NOMO-1 treated with DMSO at 0.1 percent for 48 hours (cell line): ENCODE data around the gene RPL18.

Experiments used
- DNase-seq: peaks from one replicate; lab custom pipeline; 2025; ENCODE audit not compliant: unreplicated experiment; lab: John Stamatoyannopoulos, UW

RPL18 gene

DNA sequence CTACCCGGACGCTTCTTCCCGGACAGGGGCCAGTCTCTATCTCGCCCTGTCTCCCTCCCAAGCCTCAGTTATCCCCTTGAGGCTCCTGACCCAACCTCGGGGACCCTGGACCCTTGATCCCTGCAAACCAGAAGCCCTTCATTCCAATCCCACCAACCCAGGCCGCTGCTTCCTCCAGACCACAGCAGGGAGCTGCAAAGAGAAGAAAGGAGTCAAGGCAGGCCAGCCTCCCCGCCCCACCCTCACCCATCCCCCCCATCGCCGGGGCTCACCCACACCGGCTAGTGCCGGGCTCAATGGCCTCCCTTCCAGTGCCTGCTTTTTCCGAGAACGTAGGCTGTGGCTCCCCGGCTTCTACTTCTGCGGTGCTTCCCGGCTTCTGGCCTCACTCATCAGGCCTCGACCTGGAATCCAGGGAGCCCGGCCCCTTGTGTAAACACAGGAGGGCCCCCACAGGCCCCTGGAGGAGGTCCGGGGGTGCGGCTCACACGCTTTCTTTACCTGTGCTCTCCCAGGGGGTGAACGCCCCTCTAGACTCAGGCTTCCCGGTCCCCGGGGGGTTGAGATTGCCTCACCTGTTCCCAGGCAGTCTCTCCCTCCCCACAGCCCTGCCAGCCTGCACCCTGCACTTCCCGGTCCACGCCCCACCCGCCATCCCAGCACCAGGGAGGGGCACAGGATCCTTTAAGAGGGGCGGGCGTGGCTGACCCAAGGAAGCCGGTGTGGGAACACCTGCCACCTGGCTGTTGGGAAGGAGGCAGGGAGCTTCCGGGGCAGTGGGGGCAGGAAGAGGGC, 4.3 kb downstream of the RPL18 start, which contains the start of gene FAM83E:
Gene FAM83E (minus strand): TSS at position 641 of the 795 bp plus-strand sequence. CDS start 1,704 bp downstream, outside the sequence.
- no peak for DNase-seq

DNA sequence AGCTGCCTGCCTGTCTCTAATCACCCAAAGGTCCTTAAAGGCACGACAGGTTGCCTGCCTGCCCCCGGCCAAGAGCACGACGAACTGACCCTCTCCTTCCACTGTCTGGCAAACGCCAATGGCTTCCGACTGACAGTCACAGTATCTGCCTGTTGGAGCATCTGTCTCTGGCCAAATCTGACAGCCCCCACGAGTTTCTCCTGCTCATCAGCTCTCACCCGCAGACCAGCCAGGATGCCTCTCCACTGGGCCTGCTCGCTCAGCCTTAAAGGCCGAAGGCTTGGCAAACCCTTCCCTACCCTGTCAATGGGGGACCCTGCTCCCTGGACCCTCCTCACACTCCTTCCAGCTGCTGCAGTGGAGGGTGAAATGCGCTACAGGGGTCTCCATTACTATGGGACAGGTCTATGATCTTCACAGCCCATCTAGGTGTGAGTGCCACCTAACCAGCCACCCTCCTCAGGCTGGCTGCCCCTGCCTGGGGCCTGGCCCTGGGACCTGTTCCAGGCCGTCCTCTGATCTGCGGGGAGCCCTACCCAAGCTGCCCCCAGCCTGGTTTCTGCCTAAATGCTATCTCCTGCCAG, 5.0 kb downstream of the RPL18 start:
- DNase-seq, result no peak

DNA sequence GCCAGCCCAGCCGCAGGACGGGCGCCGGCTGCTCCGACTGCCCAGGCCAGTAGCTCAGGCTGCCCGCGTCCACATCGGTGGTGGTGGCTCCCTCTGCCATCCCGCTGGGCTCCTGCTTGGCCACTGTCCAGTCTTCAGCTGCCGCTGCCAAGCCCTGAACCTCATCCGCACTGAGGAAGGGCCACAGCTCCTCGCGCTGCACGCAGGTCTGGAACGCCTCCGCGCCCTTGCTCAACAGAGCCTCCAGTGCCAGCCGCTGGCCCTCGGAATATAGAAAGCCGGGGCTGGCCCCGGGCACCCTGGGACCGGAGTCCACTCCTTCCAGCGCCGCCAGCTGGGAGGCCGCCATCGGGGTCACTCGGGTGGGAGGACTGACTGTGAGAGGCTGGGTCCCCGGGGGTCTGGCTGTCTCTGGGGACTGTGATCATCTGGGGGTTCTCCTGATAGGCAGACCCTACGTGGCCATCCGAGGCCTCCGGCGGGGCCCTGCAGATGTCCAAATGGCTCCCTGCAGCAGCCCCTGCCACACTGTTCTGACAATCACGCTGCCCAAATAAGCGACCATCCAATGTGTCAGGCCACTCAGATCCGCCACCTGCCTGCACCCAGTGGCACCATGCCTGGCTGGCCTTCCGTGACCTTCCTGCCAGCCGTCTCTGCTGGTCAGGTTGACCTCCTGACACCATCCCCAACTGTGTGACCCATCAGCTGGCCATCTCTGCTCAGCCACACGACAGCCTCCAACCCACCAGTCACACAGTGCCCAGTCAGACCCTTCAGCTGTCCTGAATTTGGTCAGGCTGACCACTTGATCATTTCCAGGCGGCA, 5.7 kb downstream of the RPL18 start:
- no peak for DNase-seq

DNA sequence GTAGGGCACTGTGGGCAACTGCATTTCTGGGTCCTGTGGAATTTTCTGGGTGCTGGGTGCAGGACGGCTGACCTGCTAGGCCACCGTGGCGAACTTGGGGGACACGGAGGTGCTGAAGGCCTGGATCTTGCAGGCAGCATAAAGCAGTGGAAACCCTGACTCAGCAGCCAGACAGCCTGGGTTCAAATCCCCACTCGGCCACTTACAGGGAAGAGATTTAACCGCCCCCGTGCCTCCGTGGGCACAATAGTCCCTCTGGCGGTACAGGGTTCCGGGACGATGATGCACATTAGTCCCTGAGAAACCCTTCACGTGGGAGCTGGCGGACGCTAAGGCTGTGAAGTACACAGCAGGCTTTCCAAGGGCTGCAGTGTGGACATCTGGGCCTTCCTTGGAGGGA, 7.1 kb downstream of the RPL18 start:
- DNase-seq, result no peak

DNA sequence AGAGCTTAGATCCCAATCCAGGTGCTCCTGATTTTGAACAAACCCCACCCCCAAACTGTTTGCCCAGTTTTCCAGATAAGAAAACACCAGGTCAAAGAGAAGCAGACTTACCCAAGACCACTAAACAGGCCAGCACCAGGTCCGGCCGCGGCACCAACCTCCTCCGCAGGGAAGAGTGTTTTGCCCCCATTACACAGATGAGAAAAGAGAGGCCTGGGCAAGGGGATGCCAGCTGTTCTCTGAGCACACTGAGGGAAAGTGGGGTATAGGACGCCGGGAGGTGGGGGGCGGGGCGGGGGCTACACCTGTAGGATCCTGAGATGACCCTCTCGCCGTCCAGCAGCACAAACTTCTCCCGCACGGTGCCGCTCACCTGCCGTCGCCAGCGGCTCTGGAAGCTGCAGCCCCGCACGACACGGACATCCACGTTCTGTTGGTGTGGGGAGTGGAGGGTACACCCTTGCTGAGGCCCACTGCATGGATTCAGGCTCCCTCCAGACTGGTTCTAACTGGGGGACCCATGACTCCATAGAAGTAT, 9.3 kb downstream of the RPL18 start:
- no peak for DNase-seq

DNA sequence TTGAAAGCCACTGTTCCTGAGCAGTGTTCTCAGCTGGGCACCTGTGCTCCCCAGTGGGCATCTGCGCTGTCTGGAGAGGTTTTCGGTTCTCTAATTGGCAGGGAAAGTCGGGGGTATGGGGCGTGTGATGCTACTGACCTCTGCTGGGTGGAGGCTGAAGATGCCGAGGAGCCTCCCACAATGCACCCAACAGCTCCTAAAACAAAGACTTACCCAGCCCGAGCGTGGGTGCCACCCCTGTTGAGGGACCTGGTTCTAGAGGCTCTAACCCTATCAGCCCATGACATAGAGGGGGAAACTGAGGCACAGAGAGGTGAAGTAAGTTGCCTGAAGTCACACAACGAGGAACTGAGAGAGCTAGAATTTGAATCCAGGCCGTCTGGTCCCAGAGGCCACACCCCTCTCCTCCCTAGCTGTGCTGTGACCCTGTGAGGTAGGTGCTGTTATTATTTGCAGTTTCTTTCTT, 10.1 kb downstream of the RPL18 start:
- DNase-seq, result peak; percentile 68

DNA sequence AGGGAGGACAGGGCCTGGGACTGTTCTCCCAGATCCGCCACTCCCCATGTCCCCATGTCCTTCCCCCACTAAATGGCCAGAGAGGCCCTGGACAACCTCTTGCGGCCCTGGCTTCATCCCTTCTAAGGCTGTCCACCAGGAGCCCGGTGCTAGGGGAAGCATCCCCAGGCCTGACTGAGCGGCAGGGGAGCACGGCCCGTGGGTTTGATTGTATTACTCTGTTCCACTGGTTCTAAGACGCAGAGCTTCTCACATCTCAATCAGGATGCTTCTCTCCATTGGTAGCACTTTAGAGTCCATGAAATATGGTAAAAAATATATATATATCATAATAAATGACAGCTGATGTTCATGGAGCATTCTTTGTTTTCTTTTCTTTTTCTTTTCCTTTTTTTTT, 11.6 kb downstream of the RPL18 start:
- DNase-seq, result no peak

DNA sequence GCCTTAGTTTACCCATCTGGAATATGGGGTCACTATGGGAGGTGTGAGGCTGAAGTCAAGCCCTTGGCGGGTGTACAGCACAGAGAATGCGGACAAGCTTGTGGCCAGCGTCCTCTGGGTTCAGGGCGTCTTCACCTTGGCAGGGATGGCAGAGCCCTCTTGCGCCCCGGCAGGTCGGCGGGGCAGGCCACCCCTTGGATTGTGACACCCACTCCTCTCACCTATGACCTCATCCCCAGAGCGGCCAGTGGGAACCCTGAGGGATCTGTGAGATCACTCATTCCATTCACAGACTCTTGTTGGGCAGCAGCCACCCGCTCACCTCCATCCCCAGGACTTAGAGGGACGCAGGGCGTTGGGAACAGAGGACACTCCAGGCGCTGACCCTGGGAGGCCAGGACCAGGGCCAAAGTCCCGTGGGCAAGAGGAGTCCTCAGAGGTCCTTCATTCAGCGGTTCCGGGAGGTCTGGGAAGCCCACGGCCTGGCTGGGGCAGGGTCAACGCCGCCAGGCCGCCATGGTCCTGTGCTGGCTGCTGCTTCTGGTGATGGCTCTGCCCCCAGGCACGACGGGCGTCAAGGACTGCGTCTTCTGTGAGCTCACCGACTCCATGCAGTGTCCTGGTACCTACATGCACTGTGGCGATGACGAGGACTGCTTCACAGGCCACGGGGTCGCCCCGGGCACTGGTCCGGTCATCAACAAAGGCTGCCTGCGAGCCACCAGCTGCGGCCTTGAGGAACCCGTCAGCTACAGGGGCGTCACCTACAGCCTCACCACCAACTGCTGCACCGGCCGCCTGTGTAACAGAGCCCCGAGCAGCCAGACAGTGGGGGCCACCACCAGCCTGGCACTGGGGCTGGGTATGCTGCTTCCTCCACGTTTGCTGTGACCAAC, 12.3 kb downstream of the RPL18 start, which contains the start of gene SPACA4:
Gene SPACA4 (plus strand): TSS at position 280 of the 896 bp plus-strand sequence. CDS start 237 bp downstream, at position 517.
- no peak for DNase-seq

DNA sequence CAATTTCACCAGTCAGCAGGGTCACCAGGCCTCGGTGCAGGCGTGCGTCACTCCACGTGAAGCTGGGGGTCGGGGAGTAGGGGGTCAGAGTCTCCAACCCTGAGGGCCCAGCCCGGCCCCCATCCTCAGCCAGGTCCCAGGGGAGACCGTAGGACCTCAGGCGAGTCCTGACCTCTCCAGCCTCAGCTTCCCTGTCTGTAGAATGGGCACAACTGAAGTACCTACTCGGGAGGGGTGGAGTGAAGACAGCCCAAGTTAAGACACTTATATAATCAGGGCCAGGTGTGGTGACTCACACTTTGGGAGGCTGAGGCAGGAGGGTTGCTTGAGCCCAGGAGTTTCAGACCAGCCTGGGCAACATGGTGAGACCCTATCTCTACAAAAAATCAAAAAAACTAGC, 15.1 kb downstream of the RPL18 start:
- DNase-seq, result no peak

DNA sequence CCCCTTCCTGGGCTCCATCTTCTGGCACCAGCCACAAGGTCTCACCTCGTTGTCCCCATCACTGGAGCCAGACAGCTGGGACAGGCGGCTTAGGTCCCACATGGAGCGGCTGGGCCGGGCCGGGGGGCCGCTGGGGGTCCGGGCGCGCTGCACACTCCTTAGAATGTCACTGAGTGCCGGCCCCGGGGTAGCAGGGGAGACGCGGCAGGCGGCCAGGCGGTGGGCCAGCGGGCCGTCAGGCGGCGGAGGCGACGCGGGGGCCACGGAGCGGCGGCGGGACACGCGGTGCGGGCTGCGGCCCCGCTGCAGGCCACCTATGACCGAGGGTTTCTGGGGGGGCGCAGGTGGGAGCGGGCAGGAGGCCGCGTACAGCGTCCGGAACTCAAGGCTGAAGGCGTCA, 15.5 kb downstream of the RPL18 start:
- DNase-seq, result no peak

DNA sequence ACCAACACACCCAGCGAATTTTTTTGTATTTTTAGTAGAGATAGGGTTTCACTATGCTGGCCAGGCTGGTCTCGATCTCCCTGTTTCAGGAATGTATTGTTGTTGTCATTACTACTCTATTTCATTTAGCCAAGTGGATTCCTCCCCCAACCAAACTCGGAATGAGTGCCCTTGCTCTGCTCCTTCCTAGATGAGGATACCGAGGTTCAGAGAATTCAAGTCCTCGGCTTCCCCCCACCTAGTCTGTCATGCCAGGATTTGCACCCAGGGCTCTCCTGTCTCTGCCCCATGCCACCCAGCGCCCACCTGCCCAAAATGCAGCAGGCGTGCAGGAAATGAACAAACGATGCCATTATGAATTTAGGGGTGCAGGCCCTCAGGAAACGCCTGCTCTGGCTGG, 16.0 kb downstream of the RPL18 start:
- no peak for DNase-seq

DNA sequence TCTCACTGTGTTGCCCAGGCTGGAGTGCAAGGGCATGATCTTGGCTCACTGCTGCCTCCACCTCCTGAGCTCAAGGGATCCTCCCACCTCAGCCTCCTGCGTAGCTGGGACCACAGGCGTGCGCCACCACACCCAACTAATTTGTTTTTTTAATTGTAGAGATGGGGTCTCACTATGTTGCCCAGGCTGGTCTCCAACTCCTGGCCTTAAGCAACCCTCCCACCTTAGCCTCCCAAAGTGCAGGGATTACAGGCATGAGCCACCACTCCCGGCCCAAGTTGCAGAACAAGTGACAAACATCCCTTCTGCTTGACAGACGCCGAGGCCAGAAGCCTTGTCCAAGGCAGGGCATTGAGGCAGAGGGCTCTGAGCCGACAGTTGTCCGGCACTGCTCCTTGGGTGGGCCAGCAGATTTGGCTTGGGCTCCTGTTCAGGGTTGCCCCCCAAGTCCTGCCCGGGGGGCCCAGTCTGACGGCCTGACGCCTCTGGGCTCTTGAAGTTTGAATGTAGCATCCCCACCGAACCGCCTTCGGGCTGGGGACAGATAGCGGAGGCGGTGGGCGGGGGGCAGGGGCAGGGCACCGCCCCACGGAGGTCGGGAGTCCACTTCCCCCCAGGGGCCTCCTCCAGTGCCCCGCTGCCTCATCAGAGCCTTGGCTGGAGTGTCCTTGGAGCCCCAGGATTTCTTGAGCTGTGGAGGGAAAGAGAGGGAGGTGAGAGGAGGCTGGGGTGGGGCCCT, 18.1 kb downstream of the RPL18 start:
- DNase-seq, result no peak

DNA sequence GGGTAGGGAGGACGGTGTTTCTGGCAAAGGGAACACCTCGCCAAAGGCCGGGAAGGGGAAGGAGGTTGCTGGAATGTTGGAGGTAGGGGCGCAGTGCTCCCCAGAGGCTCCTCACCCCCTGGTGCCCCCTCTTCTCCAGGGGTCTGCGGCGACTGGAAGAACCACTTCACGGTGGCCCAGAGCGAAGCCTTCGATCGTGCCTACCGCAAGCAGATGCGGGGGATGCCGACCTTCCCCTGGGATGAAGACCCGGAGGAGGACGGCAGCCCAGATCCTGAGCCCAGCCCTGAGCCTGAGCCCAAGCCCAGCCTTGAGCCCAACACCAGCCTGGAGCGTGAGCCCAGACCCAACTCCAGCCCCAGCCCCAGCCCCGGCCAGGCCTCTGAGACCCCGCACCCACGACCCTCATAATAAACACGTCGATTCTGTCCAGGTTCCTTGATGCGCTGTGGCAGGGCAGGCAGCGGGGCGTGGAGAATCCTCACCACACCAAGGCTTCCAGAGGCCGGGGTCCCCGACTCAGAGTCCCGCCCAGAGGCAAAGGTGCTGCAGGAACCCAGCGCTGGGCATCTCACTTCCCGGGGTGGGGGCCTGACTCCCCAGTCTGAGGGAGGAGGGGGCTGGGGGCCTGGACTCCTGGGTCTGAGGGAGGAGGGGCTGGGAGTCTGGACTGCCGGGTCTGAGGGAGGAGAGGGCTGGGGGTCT, 19.8 kb downstream of the RPL18 start:
- no peak for DNase-seq

DNA sequence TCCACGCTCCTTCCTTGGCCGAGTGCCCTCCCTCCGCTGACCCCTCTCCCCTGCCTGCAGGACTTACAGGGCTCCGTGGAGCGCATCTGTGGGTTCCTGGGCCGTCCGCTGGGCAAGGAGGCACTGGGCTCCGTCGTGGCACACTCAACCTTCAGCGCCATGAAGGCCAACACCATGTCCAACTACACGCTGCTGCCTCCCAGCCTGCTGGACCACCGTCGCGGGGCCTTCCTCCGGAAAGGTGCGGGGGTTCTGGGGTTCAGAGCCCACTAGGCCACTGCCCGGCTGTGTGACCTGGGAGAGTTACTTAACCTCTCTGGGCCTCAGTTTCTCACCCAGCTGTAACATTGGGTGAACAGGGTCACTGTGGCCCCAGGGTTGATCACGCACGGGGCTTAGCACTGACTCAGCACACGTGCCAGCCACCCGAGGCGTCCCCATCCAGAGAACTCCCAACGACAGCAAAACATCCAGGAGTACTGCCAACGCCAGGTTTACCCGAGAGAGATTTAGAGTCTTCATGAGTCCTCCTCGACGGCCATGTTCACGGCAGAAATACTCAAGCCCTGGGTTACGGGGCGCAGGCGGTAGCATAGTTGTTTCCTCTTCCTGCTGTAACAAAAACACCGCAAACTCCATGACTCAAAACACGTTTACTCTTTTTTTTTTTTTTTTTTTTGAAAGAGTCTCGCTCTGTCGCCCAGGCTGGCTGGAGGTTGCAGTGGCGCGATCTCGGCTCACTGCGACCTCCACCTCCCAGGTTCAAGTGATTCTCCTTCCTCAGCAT, 22.1 kb downstream of the RPL18 start:
- peak; percentile 50 for DNase-seq

DNA sequence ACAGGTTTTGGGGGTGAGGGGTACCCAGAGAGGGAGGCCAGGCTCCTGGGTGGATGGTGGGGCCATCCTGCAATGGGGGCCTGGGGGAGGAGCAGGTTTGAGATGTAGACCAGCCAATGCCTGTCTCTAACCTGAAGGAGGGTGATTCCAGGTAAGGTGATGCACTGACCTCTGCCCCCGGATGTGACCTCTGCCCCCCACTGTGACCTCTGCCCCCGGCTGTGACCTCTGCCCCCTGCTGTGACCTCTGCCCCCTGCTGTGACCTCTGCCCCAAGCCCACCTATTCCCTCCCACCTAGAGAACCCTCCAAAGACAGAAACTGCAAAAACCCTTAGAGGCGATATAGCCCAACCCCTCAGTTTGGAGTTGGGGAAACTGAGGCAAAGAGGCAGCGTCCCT, 22.7 kb downstream of the RPL18 start:
- no peak for DNase-seq

DNA sequence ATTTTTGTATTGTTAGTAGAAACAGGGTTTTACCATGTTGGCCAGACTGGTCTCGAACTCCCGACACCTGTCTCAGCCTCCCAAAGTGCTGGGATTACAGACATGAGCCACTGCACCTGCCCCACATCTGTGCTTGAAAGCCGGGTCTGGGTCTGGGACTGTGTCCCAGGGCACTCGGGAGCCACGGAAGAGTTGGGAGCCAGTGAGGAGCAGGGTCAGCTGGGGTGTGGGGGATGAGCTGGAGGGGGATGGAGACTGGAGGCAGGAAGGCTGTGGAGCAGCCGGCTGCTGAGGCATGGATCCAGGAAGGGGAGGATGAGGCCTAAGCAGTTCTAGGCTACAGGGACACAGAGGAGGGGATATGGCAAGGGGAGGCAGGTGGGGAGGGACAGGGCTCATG, 23.1 kb downstream of the RPL18 start:
- no peak for DNase-seq

DNA sequence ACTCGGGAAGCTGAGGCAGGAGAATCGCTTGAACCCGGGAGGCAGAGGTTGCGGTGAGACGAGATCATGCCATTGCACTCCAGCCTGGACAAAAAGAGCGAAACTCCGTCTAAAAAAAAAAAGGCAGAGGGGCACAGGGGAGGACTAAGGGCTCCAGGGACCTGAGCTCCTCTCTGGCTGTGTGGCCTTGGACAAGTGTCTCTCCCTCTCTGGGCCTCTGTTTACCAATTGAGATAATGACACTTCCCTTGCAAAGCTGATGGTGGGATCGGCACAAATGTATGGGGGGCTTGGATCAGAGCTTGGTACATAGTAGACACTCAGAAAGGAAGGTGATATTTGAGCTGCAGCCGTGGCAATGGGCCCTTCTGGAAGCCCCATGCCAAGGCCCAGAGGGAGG, 23.8 kb downstream of the RPL18 start:
- no peak for DNase-seq

DNA sequence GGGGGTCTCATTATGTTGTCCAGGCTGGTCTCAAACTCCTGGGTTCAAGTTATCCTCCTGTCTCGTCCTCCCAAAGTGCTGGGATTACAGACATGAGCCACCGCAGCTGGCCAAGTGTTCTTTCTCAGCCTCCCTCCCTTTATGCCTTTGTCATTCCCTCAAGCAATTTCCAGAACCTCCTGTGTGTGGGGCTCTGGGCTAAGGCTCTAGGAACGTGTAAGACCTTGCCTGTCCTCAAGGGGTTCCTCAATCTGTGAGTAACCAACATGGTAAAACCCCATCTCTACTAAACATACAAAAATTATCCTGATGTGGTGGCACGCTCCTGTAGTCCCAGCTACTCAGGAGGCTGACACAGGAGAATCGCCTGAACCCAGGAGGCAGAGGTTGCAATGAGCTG, 28.0 kb downstream of the RPL18 start:
- no peak for DNase-seq
